Natural killer cell (primary cell): ENCODE data around the gene MET. TPM values are rescaled to one million over a fixed set of nuclear protein-coding genes. Genes with fewer than 3 reads are reported as not detected.
"Not testable (repeated sequence)": the region's sequence is repeated elsewhere in the genome, so short reads cannot be mapped to it uniquely, and the experiment has no call there.

Experiments
- ATAC-seq, 3 donors: fragments of 150-1000 bp in 2 of 3; fragments of 200-7000 bp in 1 of 3; cut with Tn5 transposase; 1 replicate in 1 of 3; 2 replicates in 2 of 3; pipeline ENCODE4 v1.10.0; 2021; ENCODE audit warnings: mild to moderate bottlenecking in 2 of 3, moderate library complexity in 2 of 3
- DNase-seq, 2 donors: peaks; one replicate each; pipeline versions ENCODE4 v3.0.0 to v3.0.0-alpha.2; 2013 to 2021; ENCODE audit warnings: mixed read lengths in 1 of 2
- H3K27ac ChIP-seq: one replicate; pipeline ENCODE4 v1.5.1; 2013; ENCODE audit warnings: mild to moderate bottlenecking, low read length
- H3K27me3 ChIP-seq: one replicate; pipeline ENCODE4 v1.6.1; 2013; ENCODE audit warnings: low read length; ENCODE audit not compliant: control insufficient read depth, insufficient read depth
- H3K36me3 ChIP-seq: one replicate; pipeline ENCODE4 v1.6.1; 2013; ENCODE audit warnings: low read length; ENCODE audit not compliant: control insufficient read depth, insufficient read depth
- H3K4me1 ChIP-seq: one replicate; pipeline ENCODE4 v1.6.1; 2013; ENCODE audit warnings: low read length; ENCODE audit not compliant: control insufficient read depth, insufficient read depth
- H3K4me3 ChIP-seq: one replicate; pipeline ENCODE4 v1.5.1; 2013; ENCODE audit warnings: low read length
- H3K9me3 ChIP-seq: one replicate; pipeline ENCODE4 v1.6.1; 2013; ENCODE audit warnings: low read length; ENCODE audit not compliant: control insufficient read depth, insufficient read depth
- H3K27ac Mint-ChIP-seq, 2 donors: one replicate each; pipeline ENCODE4 v1.8.0; 2022; ENCODE audit warnings: mild to moderate bottlenecking in 2 of 2, mixed read lengths in 2 of 2, moderate library complexity in 1 of 2
- H3K27me3 Mint-ChIP-seq, 2 donors: one replicate each; pipeline ENCODE4 v1.8.0; 2022; ENCODE audit warnings: low read depth in 2 of 2, mixed read lengths in 2 of 2
- H3K36me3 Mint-ChIP-seq: one replicate; pipeline ENCODE4 v1.8.0; 2022; ENCODE audit warnings: mixed read lengths
- H3K4me1 Mint-ChIP-seq, 2 donors: one replicate each; pipeline ENCODE4 v1.8.0; 2022; ENCODE audit warnings: mixed read lengths in 2 of 2
- H3K4me3 Mint-ChIP-seq: one replicate; pipeline ENCODE4 v1.8.0; 2022; ENCODE audit warnings: mild to moderate bottlenecking, moderate library complexity, mixed read lengths
- H3K9me3 Mint-ChIP-seq, 2 donors: one replicate each; pipeline ENCODE4 v1.8.0; 2022; ENCODE audit warnings: mixed read lengths in 2 of 2
- CTCF ChIP-seq: fragments of 200-600 bp; IDR thresholded peaks from one replicate; pipeline ENCODE4 v1.8.0; 2022; ENCODE audit warnings: antibody characterized with exemption
- WGBS: methylation state at CpG from one replicate; pipeline ENCODE4 v1.1.7; 2013; ENCODE audit warnings: missing lambda C conversion rate; ENCODE audit not compliant: insufficient coverage; 5-methylcytosine and 5-hydroxymethylcytosine counted together
- intact Hi-C: fragments of 100-400 bp; cut with micrococcal nuclease; formaldehyde crosslinking; loops from one replicate; pipeline ENCODE4 v1.14.2; 2022
- total RNA-seq, 4 donors: library from RNA; stranded (reverse); fragments of 120-200 nt in 1 of 4; gene quantifications; one replicate each; pipeline versions ENCODE4 v1.2.3 to v1.2.4, GENCODE V29; 2013 to 2022

Gene MET
- total RNA-seq, 3 donors from 2014 or later (not counting 1 experiment from before 2014, with no cell fraction given): 0.16 TPM; not detected in 2

DNA sequence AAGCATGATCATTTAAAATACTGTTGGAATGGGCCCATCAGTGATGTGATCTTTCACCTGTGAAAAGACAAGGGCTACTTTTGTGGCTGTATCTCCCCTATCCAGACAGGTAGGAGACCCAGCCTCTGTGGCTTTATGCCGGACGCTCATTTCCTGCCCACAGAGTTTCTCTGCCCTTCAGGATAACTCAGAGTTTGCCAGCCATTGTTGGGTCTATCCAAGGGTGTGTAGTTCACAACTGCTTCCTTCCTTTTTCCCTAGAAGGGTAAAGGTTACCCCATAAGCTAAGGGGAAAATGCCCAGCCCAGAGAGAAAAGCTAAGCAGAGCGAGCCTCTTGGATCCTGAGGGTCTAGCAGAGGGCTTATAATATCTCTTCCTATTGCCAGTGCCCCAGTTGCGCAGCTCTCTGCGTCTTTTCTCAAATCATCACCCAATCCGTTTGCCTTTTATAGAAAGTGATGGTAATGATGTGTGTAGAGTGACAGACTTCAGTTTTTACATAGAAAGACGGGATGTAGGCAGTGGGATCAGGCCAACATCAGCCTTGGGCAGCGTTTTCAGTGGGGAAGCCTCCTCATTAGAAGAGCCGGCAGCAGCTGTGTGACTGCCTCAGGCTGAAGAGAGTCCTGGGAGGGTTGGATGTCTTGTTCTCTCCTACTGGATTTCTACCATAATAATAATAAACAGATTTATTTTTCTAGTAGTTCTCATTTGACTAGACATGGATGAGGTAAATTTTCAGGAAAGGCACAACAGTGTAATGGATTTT is 80.5 kb downstream of the MET start:
- intact Hi-C loops: no loop called here
- Mint-ChIP-seq H3K9me3 (peaks cover 0 to 3% of the 10 kb centered on the region in 2 donors), H3K4me3 (no peak overlapping the region), H3K27me3 (no peaks in the 10 kb centered on the region), H3K4me1 (no peaks in the 10 kb centered on the region), H3K36me3 (no peaks in the 10 kb centered on the region), H3K27ac (no peak overlapping the region)
- Histone ChIP-seq H3K9me3 (peaks cover 3% of the 10 kb centered on the region), H3K27ac (no peak overlapping the region), H3K27me3 (no peaks in the 10 kb centered on the region), H3K4me1 (no peaks in the 10 kb centered on the region), H3K36me3 (no peaks in the 10 kb centered on the region), H3K4me3 (no peak overlapping the region)
- ATAC-seq (no peak), DNase-seq (no peak)
- WGBS: 66% methylated on average over 7 of the region's 9 CpGs
- no peak for TF ChIP-seq CTCF

DNA sequence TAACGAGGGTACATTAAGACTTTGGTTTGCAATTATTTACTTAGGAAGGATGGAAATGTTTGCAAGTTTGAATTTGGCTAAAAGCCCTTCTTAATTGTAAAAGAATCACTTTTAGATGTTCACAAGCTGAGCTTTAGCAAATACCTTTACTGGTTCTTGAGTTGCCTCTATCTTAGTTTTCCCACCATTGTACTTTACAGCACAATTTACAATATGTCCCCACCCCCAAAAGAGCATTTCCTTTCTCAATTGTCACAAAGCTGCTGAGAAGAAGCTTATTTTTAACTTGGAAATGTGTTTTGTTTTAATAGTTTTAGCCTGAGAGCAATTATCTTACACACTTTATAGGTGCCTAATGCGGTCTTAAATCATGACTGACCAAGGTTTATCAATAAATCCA is 81.1 kb downstream of the MET start:
- Mint-ChIP-seq H3K27me3 (no peaks in the 10 kb centered on the region), H3K4me3 (no peak overlapping the region), H3K4me1 (no peaks in the 10 kb centered on the region), H3K27ac (no peak overlapping the region), H3K9me3 (peaks cover 0 to 3% of the 10 kb centered on the region in 2 donors), H3K36me3 (no peaks in the 10 kb centered on the region)
- Histone ChIP-seq H3K9me3 (no peaks in the 10 kb centered on the region), H3K36me3 (no peaks in the 10 kb centered on the region), H3K4me1 (no peaks in the 10 kb centered on the region), H3K4me3 (no peak overlapping the region), H3K27me3 (no peaks in the 10 kb centered on the region), H3K27ac (no peak overlapping the region)
- DNase-seq (no peak), ATAC-seq (no peak)
- intact Hi-C loops: no loop called here
- WGBS: 86% methylated on average over 1 of the region's 2 CpGs
- TF ChIP-seq CTCF: no peak

DNA sequence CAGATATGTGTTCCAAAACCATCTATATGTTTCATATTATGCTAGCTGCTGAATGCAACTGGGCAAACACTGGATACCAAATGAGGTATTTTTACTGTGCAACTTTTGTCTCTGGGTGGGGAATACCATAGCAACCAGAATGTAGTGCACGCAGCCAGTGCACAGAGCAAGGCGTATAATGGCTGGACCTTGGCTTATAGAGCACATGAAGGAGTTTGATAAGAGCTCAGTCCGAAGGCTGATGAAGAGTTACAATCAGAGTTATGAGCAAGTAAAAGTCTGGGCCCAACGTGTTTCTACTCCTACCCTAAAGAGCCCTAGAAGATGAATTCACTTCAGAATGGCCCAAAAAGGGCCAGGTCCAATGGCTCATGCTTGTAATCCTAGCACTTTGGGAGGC is 82.2 kb downstream of the MET start:
- 88% methylated on average over 4 of the region's 4 CpGs for WGBS
- intact Hi-C loops: no loop called here
- Histone ChIP-seq H3K9me3 (no peaks in the 10 kb centered on the region), H3K4me3 (no peak overlapping the region), H3K4me1 (no peaks in the 10 kb centered on the region), H3K27me3 (no peaks in the 10 kb centered on the region), H3K36me3 (no peaks in the 10 kb centered on the region), H3K27ac (no peak overlapping the region)
- no peak for TF ChIP-seq CTCF
- no peak overlapping the region for H3K27ac Mint-ChIP-seq
- no peaks in the 10 kb centered on the region for H3K4me1 Mint-ChIP-seq
- no peaks in the 10 kb centered on the region for H3K9me3 Mint-ChIP-seq
- DNase-seq (no peak), ATAC-seq (no peak)
- H3K36me3 Mint-ChIP-seq: no peaks in the 10 kb centered on the region
- H3K4me3 Mint-ChIP-seq: no peak overlapping the region
- H3K27me3 Mint-ChIP-seq: no peaks in the 10 kb centered on the region

GRCh38 chr7:116757283-116757682 is 85.3 kb downstream of the MET start:
- intact Hi-C loops: no loop called here
- Mint-ChIP-seq H3K4me3 (no peak overlapping the region), H3K27me3 (no peaks in the 10 kb centered on the region), H3K27ac (no peak overlapping the region), H3K9me3 (no peaks in the 10 kb centered on the region), H3K36me3 (no peaks in the 10 kb centered on the region), H3K4me1 (no peaks in the 10 kb centered on the region)
- no peak overlapping the region for H3K4me3 ChIP-seq
- DNase-seq: no peak
- H3K4me1 ChIP-seq: no peaks in the 10 kb centered on the region
- WGBS: 96% methylated on average over 3 of the region's 4 CpGs
- no peaks in the 10 kb centered on the region for H3K9me3 ChIP-seq
- no peaks in the 10 kb centered on the region for H3K27me3 ChIP-seq
- TF ChIP-seq CTCF: no peak
- H3K27ac ChIP-seq: no peak overlapping the region
- no peaks in the 10 kb centered on the region for H3K36me3 ChIP-seq
- ATAC-seq: no peak

DNA sequence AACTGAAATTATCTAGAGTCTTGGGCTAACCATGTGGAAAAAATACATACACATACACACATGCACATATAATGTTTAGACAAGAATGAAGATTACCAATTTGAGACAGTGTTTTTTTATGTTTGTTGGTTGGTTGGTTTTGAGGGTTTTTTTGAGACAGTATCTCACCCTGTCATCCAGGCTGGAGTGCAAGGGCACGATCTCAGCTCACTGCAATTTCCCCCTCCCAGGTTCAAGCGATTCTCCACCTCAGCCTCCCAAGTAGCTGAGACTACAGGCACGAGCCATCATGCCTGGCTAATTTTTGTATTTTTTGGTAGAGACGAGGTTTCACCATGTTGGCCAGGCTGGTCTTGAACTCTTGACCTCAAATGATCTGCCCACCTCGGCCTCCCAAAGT is 87.6 kb downstream of the MET start:
- H3K9me3 ChIP-seq, H3K9me3 Mint-ChIP-seq, H3K36me3 ChIP-seq, H3K27me3 ChIP-seq, H3K27ac Mint-ChIP-seq, H3K4me1 ChIP-seq, ATAC-seq, H3K27ac ChIP-seq, H3K4me1 Mint-ChIP-seq, intact Hi-C loops, H3K4me3 Mint-ChIP-seq, DNase-seq, H3K36me3 Mint-ChIP-seq, H3K4me3 ChIP-seq, H3K27me3 Mint-ChIP-seq: not testable (repeated sequence)
- WGBS: 79% methylated on average over 5 of the region's 5 CpGs
